Right atrium auricular region (tissue), 2 donors: Measurements from ENCODE around the gene CLTC. TPM values are rescaled to one million over a fixed set of nuclear protein-coding genes. Genes with fewer than 3 reads are reported as not detected.
A peak's percentile ranks its signal among the peaks of the same experiment; 100 is the strongest.

Experiments used
- DNase-seq: peaks from one replicate; pipeline ENCODE4 v3.0.0-alpha.2; 2019; ENCODE audit warnings: low spot score
- H3K27ac ChIP-seq, 2 donors: fragments of 200-600 bp; sonication (generic); 1 replicate in 1 of 2; 2 replicates in 1 of 2; pipeline ENCODE4 v1.5.1; 2016 to 2019
- H3K27me3 ChIP-seq, 2 donors: fragments of 200-600 bp; sonication (generic); one replicate each; pipeline versions ENCODE4 v1.5.1 to v1.6.0; 2017 to 2019
- H3K36me3 ChIP-seq: fragments of 200-600 bp; sonication (generic); one replicate; pipeline ENCODE4 v1.5.1; 2016
- H3K4me1 ChIP-seq, 2 donors: fragments of 200-600 bp; sonication (generic); one replicate each; pipeline versions ENCODE4 v1.5.1 to v1.6.0; 2017 to 2019
- H3K4me3 ChIP-seq, 2 donors: fragments of 200-600 bp; sonication (generic); 1 replicate in 1 of 2; 2 replicates in 1 of 2; pipeline ENCODE4 v1.5.1; 2017 to 2019; ENCODE audit warnings: mild to moderate bottlenecking in 1 of 2, moderate library complexity in 1 of 2
- H3K9me3 ChIP-seq, 2 donors: fragments of 200-600 bp; sonication (generic); one replicate each; pipeline ENCODE4 v1.5.1; 2019
- CTCF ChIP-seq, 2 donors: fragments of 200-600 bp; sonication (generic); IDR thresholded peaks; one replicate each; pipeline ENCODE4 v1.5.1; 2019; ENCODE audit warnings: antibody characterized with exemption in 2 of 2
- total RNA-seq, 2 donors: library from RNA; depleted of rRNA; stranded (reverse); fragments of >200 nt; gene quantifications; one replicate each; pipeline ENCODE4 v1.1.0, GENCODE V29; 2016

The CLTC gene
- total RNA-seq, 2 donors from 2014 or later: 183 to 256 TPM

DNA sequence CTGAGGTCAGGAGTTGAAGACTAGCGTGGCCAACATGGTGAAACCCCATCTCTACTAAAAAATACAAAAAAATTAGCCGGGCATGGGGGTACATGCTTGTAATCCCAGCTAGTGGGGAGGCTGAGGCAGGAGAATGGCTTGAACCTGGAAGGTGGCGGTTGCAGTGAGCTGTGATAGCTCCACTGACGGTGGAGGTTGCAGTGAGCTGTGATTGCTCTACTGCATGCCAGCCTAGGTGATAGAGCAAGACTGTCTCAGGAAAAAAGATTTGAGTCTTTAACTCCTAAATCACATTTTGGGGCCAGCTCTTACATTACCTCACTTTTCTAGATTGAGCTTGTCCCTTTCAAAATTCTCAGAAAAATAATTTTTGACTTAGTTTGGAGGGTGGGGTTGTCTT lies 102.9 kb downstream of the CLTC start:
- Histone ChIP-seq H3K27me3 (no peaks in the 10 kb centered on the region), H3K4me1 (peaks cover 0 to 7% of the 10 kb centered on the region in 2 donors), H3K4me3 (no peak overlapping the region), H3K36me3 (no peaks in the 10 kb centered on the region), H3K9me3 (no peaks in the 10 kb centered on the region), H3K27ac (no peak overlapping the region)
- no peak for DNase-seq
- TF ChIP-seq CTCF (IDR thresholded peaks at IDR 0.05): no peak

GRCh38 chr17:59723041-59723440 lies 103.3 kb downstream of the CLTC start:
- no peaks in the 10 kb centered on the region for H3K36me3 ChIP-seq
- DNase-seq: no peak
- no peak for TF ChIP-seq CTCF (IDR thresholded peaks at IDR 0.05)
- H3K27ac ChIP-seq: no peak overlapping the region
- H3K27me3 ChIP-seq: no peaks in the 10 kb centered on the region
- peaks cover 0 to 7% of the 10 kb centered on the region in 2 donors for H3K4me1 ChIP-seq
- no peaks in the 10 kb centered on the region for H3K9me3 ChIP-seq
- no peak overlapping the region for H3K4me3 ChIP-seq

DNA sequence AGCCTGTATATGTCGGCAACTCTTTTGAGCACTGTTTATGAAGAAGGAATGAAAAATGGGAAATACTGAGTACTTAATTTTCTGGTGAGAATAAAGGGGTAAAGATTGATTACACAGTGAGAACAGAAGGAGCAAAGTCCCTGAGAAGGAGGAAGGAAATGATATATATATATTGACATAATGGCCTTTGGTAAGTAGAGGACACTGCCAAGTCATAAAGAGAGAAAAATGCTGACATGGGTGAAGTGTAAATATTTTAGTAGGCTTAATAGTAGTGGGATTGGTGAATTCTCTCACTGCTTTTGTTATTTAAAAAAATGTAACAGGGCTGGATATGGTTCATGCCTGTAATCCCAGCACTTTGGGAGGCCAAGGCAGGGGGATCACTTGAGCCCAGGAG lies 103.9 kb downstream of the CLTC start:
- Histone ChIP-seq H3K4me3 (no peak overlapping the region), H3K4me1 (peaks cover 0 to 7% of the 10 kb centered on the region in 2 donors), H3K27me3 (no peaks in the 10 kb centered on the region), H3K36me3 (no peaks in the 10 kb centered on the region), H3K9me3 (no peaks in the 10 kb centered on the region), H3K27ac (no peak overlapping the region)
- no peak for TF ChIP-seq CTCF (IDR thresholded peaks at IDR 0.05)
- DNase-seq: no peak

DNA sequence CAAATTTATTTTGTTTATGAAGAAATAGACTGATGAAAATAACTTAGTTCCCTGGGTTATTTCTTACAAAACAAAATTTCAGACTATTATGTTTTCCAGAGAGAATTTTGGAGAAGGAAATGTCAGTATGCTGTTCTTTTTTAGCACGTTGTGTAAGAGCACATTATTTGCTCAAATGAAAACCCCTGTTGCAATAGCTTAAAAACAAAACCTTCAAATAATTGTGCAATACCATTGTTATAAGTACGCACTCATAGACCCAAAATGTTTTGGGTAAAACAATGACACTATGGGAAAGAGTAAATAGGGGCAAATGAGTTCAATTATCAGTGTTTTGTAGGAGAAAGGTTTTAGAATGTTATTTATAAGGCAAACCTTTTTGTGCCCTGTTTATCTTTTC lies 106.0 kb downstream of the CLTC start:
- H3K4me3 ChIP-seq: no peak overlapping the region
- peak overlapping the region in 1 of 2 donors; percentile 60 for H3K27ac ChIP-seq
- H3K4me1 ChIP-seq: peaks cover 0 to 14% of the 10 kb centered on the region in 2 donors
- no peaks in the 10 kb centered on the region for H3K36me3 ChIP-seq
- DNase-seq: no peak
- no peaks in the 10 kb centered on the region for H3K9me3 ChIP-seq
- H3K27me3 ChIP-seq: no peaks in the 10 kb centered on the region
- no peak for TF ChIP-seq CTCF (IDR thresholded peaks at IDR 0.05)

DNA sequence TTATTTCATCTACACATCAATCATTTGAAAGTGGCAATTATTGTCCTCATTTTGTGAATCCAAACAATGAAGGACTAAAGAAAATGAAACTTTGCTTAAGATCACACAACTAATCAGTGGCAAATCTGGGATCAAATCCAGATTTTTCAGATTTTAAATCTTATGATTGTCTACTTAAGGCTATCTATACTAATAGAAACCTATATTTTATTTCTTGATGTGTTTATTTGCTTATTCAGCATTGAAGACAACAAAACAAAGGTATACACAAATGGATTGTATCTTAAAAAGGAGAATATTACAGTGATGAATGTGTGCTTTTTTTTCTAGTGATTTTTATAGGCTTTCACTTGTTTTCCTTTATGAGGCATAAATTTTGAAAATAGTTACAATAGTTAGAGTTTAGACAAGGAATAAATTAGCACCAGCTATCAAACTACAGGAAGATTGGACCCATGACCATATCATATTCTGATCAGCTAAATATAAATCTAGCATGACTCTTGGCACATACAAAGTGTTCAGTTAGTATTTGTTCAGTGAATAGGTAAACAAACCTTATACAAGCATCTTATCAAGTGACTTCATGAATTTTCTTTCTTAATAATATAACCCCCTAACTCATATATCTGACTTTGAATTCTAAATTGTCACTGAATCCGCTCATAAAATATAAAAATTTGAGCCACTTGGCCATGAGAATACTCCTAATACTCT lies 108.3 kb downstream of the CLTC start:
- H3K27ac ChIP-seq: no peak overlapping the region

More for the DNA sequence above, 108.3 kb downstream of the CLTC start:
- no peak for TF ChIP-seq CTCF (IDR thresholded peaks at IDR 0.05)
- no peaks in the 10 kb centered on the region for H3K27me3 ChIP-seq
- no peaks in the 10 kb centered on the region for H3K9me3 ChIP-seq
- H3K36me3 ChIP-seq: peaks cover 7% of the 10 kb centered on the region
- DNase-seq: no peak
- peaks cover 0 to 14% of the 10 kb centered on the region in 2 donors for H3K4me1 ChIP-seq
- H3K4me3 ChIP-seq: no peak overlapping the region
